ENCODE data around the gene EPHA2.

DNA sequence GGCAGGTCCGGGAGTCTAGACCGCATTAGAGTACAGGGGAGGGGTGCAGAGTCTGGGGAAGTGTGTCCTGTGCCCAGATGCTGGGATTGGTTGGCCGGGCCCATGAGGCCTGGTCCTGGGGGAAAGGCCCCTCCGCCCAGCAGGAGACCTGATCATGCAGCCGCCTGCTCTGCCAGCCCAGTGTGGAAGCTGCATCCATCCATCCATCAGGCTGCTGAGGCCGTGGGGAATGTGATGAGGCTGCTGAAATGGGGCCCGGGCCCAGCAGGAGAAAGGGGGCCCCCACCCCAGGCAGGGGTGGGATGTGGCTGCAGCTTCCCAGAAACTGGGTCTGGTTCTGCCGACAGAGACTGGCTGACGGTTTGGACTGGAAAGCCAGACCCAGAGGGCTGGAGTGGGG is 37.2 kb downstream of the EPHA2 start:
- no peak for TF ChIP-seq EZH2phosphoT487 (conservative IDR thresholded peaks at IDR 0.05; ENCODE audit: low read length)
- TF ChIP-seq, protein P1, sequence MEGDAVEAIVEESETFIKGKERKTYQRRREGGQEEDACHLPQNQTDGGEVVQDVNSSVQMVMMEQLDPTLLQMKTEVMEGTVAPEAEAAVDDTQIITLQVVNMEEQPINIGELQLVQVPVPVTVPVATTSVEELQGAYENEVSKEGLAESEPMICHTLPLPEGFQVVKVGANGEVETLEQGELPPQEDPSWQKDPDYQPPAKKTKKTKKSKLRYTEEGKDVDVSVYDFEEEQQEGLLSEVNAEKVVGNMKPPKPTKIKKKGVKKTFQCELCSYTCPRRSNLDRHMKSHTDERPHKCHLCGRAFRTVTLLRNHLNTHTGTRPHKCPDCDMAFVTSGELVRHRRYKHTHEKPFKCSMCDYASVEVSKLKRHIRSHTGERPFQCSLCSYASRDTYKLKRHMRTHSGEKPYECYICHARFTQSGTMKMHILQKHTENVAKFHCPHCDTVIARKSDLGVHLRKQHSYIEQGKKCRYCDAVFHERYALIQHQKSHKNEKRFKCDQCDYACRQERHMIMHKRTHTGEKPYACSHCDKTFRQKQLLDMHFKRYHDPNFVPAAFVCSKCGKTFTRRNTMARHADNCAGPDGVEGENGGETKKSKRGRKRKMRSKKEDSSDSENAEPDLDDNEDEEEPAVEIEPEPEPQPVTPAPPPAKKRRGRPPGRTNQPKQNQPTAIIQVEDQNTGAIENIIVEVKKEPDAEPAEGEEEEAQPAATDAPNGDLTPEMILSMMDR (IDR thresholded peaks at IDR 0.05; ENCODE audit: insufficient read depth, low read length, poor library complexity, severe bottlenecking): no peak
